Measurements from ENCODE around the gene CERS3.

The CERS3 gene

DNA sequence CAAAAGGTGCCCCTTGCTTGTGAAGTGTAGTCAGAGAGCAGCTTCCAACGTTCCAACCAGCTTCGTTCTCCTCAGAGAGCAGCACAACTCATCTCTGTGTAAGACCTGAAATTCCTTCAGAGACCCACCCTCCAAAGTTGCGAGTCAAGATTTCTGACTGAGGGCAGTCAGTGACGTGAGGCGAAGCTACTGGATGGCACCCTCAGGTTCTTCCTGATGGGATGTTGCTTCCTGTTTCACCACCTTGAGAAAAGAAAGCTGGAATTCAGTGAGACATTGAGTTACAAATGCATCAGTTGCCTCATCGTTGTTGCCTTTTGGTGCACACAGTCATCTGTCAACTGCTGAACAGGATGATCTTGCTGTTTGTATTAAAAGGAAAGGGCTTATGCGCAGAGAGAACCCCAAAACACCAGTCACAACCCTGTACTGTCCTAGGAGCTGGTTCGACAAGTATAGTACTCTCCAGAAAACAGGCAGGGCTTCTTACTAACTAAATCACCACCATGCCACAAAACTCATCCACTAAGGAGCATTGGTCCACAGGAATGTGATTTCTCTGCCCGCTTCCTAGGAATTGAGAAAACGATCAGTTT is at the start of gene CERS3:
CERS3 (minus strand) TSS at position 118 of the 596 bp plus-strand sequence. CDS start 27,101 bp downstream, outside the sequence.
- no peak for DNase-seq (ENCODE audit: low read depth)

DNA sequence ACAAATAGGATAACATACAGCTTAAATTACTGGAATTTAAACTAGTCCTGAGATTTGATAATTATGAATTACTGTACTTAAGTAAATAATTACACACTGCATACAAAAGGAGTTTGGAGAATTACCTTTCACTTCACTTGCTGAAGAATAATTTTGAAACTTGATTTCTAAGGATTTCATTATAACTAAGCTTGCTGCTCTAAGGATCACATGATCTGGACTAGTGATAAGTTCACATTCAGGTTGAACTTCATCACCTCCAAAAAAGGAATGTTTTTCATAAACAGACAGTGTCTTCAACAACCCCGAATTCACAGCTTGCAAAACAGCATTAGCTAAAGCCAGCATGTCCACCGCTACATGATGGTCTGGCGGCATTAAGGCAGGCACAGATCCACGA is 44.8 kb upstream of the CERS3 start:
- no peak for DNase-seq (ENCODE audit: low read depth)

GRCh38 chr15:100572362-100572983 is 43.7 kb upstream of the CERS3 start:
- no peak for DNase-seq (ENCODE audit: low read depth)

GRCh38 chr15:100571592-100572167 is 42.9 kb upstream of the CERS3 start:
- DNase-seq (ENCODE audit: low read depth), result no peak

DNA sequence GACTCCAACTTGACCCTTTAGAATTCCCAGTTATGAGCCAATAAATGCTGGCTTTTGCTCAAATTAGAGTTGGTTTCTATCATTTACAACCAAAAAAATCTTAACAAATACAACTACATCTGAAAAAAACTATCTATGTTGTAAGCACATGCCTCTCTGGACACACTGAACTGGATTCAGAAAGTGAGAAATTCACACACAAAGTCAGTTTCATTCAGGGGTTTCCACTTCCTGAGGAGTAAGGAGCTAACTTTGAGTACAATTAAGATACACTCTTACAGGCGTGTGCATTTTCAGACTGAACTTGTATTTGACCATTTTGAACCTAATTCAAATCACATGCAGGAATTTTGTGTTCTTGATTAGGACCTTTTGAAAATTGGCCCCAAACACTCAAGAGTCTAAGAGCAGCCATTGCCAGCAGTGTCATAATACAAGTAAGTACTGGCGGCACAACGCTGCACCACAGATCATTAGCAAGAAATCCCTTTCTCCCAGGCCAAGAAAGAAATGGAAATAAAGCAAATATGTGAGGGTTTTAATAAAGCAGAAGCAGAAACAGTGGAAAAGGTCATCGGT is 42.1 kb upstream of the CERS3 start:
- no peak for DNase-seq (ENCODE audit: low read depth)

GRCh38 chr15:100570275-100570674 is 41.5 kb upstream of the CERS3 start:
- DNase-seq (ENCODE audit: low read depth), result no peak

DNA sequence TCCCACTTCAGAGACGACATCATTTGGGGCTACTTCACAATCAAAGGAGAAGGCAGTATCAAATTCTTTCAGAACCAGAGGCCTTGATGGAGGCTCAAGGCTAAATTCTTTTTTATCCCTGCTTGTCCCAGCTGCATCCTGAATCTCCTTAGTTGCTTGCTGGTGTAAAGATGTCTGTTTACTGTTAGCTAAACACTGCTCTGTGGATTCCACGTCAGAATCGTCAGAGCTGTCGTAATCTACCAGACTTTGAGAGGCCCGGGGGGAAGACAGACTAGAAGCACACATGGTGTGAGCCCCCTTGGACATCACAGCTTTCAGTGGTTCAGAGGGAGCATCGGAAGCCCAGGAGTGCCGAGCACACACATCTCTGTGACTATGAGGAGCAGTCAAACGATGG is 40.6 kb upstream of the CERS3 start:
- no peak for DNase-seq (ENCODE audit: low read depth)

GRCh38 chr15:100566850-100567628 is 38.3 kb upstream of the CERS3 start:
- DNase-seq (ENCODE audit: low read depth), result no peak

GRCh38 chr15:100565591-100565990 is 36.8 kb upstream of the CERS3 start:
- no peak for DNase-seq (ENCODE audit: low read depth)

DNA sequence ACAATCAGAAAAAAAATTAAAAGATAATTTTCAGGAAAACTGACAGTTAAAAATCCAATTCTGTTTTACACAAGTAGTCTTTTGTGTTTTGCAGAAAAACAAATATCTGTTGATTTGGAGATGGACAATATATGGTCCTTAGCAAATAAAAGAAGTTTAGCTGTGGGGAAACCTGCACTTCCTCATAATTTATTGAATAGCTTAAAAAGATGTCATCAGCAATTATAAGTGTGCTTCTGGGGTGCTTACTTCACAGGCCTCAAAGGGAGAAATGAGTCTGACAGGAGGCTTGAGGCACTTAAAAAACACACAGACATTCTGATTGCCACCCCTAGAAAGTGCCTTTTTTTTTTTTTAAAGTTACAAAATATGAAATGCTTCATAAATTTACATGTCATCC is 31.6 kb upstream of the CERS3 start:
- DNase-seq (ENCODE audit: low read depth), result no peak

DNA sequence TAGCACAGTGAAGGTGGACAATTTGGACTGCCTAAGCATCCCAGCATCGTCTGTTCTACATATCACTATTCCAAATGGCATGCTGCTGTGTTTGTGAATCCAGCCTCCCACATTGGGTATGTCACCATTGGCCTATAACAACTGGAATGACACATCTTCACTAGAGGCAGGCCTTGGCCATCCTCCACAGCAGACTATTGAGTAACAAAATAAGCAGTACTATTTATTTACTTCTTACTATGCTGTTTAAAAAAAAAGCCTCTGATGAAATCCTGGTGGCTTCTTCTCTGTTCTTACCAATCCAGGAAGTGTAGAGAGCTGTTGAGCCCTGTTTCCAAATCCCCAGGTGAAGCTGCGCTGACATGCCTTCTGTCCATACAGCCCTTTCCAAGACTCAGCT is 30.6 kb upstream of the CERS3 start:
- DNase-seq (ENCODE audit: low read depth), result no peak

DNA sequence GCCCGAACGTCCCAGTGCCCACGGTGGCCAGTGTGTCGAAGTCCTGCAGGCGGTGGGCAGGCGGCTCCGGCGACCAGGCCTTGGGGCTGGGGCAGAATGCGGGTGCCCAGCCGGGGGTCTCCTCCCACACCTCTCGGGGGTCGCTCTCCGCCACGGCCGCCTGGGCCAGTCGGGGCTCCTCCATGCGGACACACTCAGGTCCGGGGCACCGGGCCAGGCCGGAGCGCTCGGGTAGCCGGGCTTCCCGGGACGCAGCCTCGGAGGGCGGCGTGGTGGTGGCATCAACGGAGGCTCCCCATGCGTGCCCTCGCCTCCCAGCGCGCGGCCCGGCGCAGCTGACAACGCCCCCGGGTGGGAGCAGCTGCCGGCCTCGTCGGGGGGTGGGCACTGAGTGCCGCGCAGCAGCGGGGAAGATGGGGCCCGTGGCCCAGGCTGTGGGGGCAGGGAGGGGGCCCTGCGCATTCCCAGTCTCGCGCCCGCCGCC is 30.1 kb upstream of the CERS3 start:
- no peak for DNase-seq (ENCODE audit: low read depth)

- DNase-seq (ENCODE audit: low read depth), result no peak
Observed at GRCh38 chr15:100553468-100553867, 24.7 kb upstream of the CERS3 start.

- DNase-seq (ENCODE audit: low read depth), result no peak
Observed at GRCh38 chr15:100547961-100548360, 19.2 kb upstream of the CERS3 start.

GRCh38 chr15:100544946-100545345 is 16.2 kb upstream of the CERS3 start:
- no peak for DNase-seq (ENCODE audit: low read depth)

GRCh38 chr15:100544338-100544841 is 15.6 kb upstream of the CERS3 start:
- DNase-seq (ENCODE audit: low read depth), result no peak

DNA sequence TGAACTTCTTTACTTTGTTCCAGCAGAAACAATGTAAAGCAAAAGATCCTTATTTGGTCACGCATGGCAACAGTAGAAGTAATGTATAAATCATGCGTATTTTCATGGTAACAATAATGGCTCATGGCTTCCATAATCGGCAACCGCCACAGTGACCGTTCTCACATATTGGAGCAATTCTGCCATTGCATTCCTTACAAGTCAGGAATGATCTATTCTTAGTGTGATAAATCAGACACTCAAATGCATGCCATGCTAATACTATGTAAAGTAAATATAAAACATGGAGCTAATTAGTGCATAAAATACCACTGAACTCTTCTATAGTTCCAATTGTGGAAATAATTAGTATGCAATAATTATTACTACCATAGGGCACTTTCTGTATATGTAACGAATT is 13.5 kb upstream of the CERS3 start:
- no peak for DNase-seq (ENCODE audit: low read depth)

- DNase-seq (ENCODE audit: low read depth), result no peak
Observed at GRCh38 chr15:100537331-100537730, 8.6 kb upstream of the CERS3 start.

GRCh38 chr15:100536733-100537132 is 8.0 kb upstream of the CERS3 start:
- DNase-seq (ENCODE audit: low read depth), result no peak

GRCh38 chr15:100533886-100534285 is 5.1 kb upstream of the CERS3 start:
- no peak for DNase-seq (ENCODE audit: low read depth)

GRCh38 chr15:100531823-100532327 is 3.1 kb upstream of the CERS3 start:
- no peak for DNase-seq (ENCODE audit: low read depth)

DNA sequence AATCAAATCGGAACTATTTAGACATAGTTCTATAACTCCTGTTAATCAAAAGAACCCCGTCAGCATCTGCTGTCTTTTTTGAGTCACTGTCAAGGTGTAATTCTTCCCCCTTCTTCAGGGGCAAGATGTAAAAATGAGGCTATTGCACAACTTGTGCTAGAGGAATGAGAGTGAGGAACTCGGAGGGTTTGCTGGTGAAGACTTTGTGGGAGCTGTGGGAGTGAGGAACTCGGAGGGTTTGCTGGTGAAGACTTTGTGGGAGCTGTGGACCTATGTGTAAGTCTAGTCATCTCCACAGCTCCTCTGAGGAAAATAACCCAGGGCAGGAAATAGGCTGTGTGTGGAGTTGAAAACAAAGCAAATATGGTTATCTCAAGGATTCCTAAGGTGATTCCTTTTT is 2.5 kb upstream of the CERS3 start:
- no peak for DNase-seq (ENCODE audit: low read depth)

All from activated gamma-delta T cell treated with anti-CD3 and anti-CD28 coated beads, Interleukin-2, amount 50 U/mL, for 16 hours (primary cell).